ENCODE results near the gene CELF2.

GRCh38 chr10:11037991-11038390, 20.3 kb downstream of the CELF2 start:
- TF ChIP-seq POLR2A (IDR thresholded peaks at IDR 0.05; ENCODE audit: extremely low read depth, insufficient read length) (no peak), CTCF (IDR thresholded peaks at IDR 0.05; ENCODE audit: low read depth, low read length) (no peak), MAX (IDR thresholded peaks at IDR 0.05; ENCODE audit: low read depth, low read length) (no peak), MYC (IDR thresholded peaks at IDR 0.05; ENCODE audit: low read depth, low read length) (no peak)

Data from NB4 (cell line).